Activated CD8-positive, alpha-beta memory T cell treated with anti-CD3 and anti-CD28 coated beads, Interleukin-2, amount 50 U/mL, for 48 hours (primary cell): ENCODE measurements around the gene CDH4.
"Not testable (repeated sequence)": the region's sequence is repeated elsewhere in the genome, so short reads cannot be mapped to it uniquely, and the experiment has no call there.

ENCODE experiments used
- DNase-seq: peaks from one replicate; pipeline ENCODE4 v3.0.0-alpha.2; 2020

Gene CDH4

GRCh38 chr20:61391812-61392520, 139.9 kb downstream of the CDH4 start:
- DNase-seq = no peak

GRCh38 chr20:61394088-61394799, 142.2 kb downstream of the CDH4 start:
- no peak for DNase-seq

GRCh38 chr20:61396262-61396848, 144.3 kb downstream of the CDH4 start:
- no peak for DNase-seq

- DNase-seq = no peak
Observed at GRCh38 chr20:61397146-61397545, 145.1 kb downstream of the CDH4 start.

- DNase-seq = no peak
Observed at GRCh38 chr20:61397790-61398189, 145.7 kb downstream of the CDH4 start.

GRCh38 chr20:61399433-61399832, 147.4 kb downstream of the CDH4 start:
- no peak for DNase-seq

GRCh38 chr20:61400499-61400898, 148.4 kb downstream of the CDH4 start:
- DNase-seq = no peak

- no peak for DNase-seq
Observed at GRCh38 chr20:61404303-61404702, 152.2 kb downstream of the CDH4 start.

GRCh38 chr20:61405007-61405406, 152.9 kb downstream of the CDH4 start:
- DNase-seq = no peak

GRCh38 chr20:61406773-61407172, 154.7 kb downstream of the CDH4 start:
- DNase-seq = not testable (repeated sequence)

GRCh38 chr20:61407561-61407960, 155.5 kb downstream of the CDH4 start:
- DNase-seq = no peak

GRCh38 chr20:61408951-61409740, 157.1 kb downstream of the CDH4 start:
- no peak for DNase-seq

GRCh38 chr20:61411743-61412142, 159.7 kb downstream of the CDH4 start:
- DNase-seq = no peak

- no peak for DNase-seq
Observed at GRCh38 chr20:61413752-61414151, 161.7 kb downstream of the CDH4 start.

GRCh38 chr20:61414455-61414991, 162.5 kb downstream of the CDH4 start:
- DNase-seq = no peak

GRCh38 chr20:61416546-61416945, 164.5 kb downstream of the CDH4 start:
- DNase-seq = no peak

- DNase-seq = no peak
Observed at GRCh38 chr20:61417221-61417941, 165.3 kb downstream of the CDH4 start.

- DNase-seq = no peak
Observed at GRCh38 chr20:61419010-61419409, 166.9 kb downstream of the CDH4 start.

GRCh38 chr20:61419501-61419900, 167.4 kb downstream of the CDH4 start:
- no peak for DNase-seq

- DNase-seq = no peak
Observed at GRCh38 chr20:61420056-61420455, 168.0 kb downstream of the CDH4 start.

GRCh38 chr20:61420781-61421180, 168.7 kb downstream of the CDH4 start:
- DNase-seq = no peak
